ENCODE results near the gene TAS2R7.

Gene TAS2R7

DNA sequence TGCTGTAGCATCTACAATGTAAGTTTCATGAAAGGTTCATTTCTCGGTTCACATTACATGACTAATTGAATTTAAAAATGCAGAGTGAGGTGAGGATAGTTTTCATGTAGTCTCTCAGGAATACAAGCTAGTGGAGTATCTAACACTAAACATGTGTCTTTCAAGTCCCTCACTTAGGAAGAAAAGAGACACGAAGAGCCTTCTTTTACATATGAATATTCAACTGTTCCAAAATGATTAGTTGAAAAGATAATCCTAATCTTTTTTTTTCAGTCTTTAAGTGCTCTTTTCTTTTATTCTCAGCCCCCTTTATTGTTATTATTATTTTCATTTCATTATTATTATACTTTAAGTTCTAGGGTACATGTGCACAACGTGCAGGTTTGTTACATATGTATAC, 36.0 kb upstream of the TAS2R7 start:
- no peak for TF ChIP-seq EGR1 (IDR thresholded peaks at IDR 0.05)
- TF ChIP-seq CREB1 (IDR thresholded peaks at IDR 0.05; ENCODE audit: low read depth) = no peak
- TF ChIP-seq FOXM1 (IDR thresholded peaks at IDR 0.05; ENCODE audit: borderline replicate concordance, low read depth) = no peak
- TF ChIP-seq, protein P1, sequence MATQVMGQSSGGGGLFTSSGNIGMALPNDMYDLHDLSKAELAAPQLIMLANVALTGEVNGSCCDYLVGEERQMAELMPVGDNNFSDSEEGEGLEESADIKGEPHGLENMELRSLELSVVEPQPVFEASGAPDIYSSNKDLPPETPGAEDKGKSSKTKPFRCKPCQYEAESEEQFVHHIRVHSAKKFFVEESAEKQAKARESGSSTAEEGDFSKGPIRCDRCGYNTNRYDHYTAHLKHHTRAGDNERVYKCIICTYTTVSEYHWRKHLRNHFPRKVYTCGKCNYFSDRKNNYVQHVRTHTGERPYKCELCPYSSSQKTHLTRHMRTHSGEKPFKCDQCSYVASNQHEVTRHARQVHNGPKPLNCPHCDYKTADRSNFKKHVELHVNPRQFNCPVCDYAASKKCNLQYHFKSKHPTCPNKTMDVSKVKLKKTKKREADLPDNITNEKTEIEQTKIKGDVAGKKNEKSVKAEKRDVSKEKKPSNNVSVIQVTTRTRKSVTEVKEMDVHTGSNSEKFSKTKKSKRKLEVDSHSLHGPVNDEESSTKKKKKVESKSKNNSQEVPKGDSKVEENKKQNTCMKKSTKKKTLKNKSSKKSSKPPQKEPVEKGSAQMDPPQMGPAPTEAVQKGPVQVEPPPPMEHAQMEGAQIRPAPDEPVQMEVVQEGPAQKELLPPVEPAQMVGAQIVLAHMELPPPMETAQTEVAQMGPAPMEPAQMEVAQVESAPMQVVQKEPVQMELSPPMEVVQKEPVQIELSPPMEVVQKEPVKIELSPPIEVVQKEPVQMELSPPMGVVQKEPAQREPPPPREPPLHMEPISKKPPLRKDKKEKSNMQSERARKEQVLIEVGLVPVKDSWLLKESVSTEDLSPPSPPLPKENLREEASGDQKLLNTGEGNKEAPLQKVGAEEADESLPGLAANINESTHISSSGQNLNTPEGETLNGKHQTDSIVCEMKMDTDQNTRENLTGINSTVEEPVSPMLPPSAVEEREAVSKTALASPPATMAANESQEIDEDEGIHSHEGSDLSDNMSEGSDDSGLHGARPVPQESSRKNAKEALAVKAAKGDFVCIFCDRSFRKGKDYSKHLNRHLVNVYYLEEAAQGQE (IDR thresholded peaks at IDR 0.05; ENCODE audit: low read depth) = no peak
- TF ChIP-seq, protein P2, sequence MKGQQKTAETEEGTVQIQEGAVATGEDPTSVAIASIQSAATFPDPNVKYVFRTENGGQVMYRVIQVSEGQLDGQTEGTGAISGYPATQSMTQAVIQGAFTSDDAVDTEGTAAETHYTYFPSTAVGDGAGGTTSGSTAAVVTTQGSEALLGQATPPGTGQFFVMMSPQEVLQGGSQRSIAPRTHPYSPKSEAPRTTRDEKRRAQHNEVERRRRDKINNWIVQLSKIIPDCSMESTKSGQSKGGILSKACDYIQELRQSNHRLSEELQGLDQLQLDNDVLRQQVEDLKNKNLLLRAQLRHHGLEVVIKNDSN (IDR thresholded peaks at IDR 0.05) = no peak
- no peak for TF ChIP-seq EP300 (IDR thresholded peaks at IDR 0.05; ENCODE audit: borderline replicate concordance)
- no peak for TF ChIP-seq CEBPB (IDR thresholded peaks at IDR 0.05)
- no peak for TF ChIP-seq NFIC (IDR thresholded peaks at IDR 0.05)
- no peak for TF ChIP-seq ZBTB7A (IDR thresholded peaks at IDR 0.05; ENCODE audit: low read depth)
- no peak for TF ChIP-seq TEAD4 (IDR thresholded peaks at IDR 0.05)
- TF ChIP-seq YY1 (IDR thresholded peaks at IDR 0.05; ENCODE audit: low read depth) = no peak
- no peak for TF ChIP-seq RAD21 (IDR thresholded peaks at IDR 0.05; ENCODE audit: low read depth)

DNA sequence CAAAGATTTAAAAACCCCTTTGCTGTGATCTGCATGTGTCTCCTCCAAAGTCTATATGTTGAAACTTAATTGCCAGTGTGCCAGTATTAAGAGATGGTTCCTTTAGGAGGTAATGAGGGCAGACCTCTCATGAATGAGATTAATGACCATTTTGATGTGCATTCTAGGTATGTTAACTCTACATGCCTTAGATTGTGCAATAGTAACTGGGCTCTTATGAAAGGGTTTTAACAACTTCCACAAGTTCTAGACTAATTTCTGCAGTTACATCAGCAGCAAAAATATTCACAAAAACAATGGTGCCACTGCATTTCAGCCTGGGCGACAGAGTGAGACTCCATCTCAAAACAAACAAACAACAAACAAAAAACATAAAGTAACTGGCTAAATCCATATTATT, 27.6 kb upstream of the TAS2R7 start:
- no peak for TF ChIP-seq TAF1 (IDR thresholded peaks at IDR 0.05; ENCODE audit: low read depth)
- TF ChIP-seq, protein P1 (IDR thresholded peaks at IDR 0.05; ENCODE audit: low read depth) = no peak
- TF ChIP-seq, protein P2 (IDR thresholded peaks at IDR 0.05) = no peak
- no peak for TF ChIP-seq EP300 (IDR thresholded peaks at IDR 0.05; ENCODE audit: borderline replicate concordance)
- TF ChIP-seq EGR1 (IDR thresholded peaks at IDR 0.05) = no peak
- TF ChIP-seq CEBPB (IDR thresholded peaks at IDR 0.05) = peak; percentile 91

DNA sequence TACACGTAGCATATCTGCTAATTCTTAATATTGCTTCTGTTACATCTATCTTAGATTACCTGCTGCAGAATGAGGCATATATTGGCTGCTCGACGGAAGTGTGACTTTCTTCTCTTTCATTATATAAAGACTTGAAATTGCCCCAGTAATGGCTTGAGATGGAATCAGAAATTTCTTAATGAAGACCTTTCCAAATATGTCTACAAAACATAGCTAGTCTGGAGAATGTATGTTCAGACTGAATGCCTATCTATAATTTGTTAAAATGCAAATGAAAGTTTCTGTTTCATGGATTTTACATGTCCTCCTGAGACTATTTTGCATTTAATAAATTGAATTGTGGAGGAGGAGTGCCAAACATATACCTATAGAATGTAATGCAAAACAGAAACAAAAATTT, 23.8 kb upstream of the TAS2R7 start, which contains the start of gene TAS2R10:
Gene TAS2R10 (minus strand): TSS at position 101 of the 400 bp plus-strand sequence. CDS start 89 bp downstream, at position 12.
- TF ChIP-seq ZBTB7A (IDR thresholded peaks at IDR 0.05; ENCODE audit: low read depth) (no peak), TCF12 (IDR thresholded peaks at IDR 0.05; ENCODE audit: low read depth) (no peak), CEBPB (IDR thresholded peaks at IDR 0.05) (no peak), FOXM1 (IDR thresholded peaks at IDR 0.05; ENCODE audit: borderline replicate concordance, low read depth) (no peak), TEAD4 (IDR thresholded peaks at IDR 0.05) (no peak), YY1 (IDR thresholded peaks at IDR 0.05; ENCODE audit: low read depth) (no peak), EGR1 (IDR thresholded peaks at IDR 0.05) (no peak), EP300 (IDR thresholded peaks at IDR 0.05; ENCODE audit: borderline replicate concordance) (no peak), RAD21 (IDR thresholded peaks at IDR 0.05; ENCODE audit: low read depth) (no peak), CREB1 (IDR thresholded peaks at IDR 0.05; ENCODE audit: low read depth) (no peak)
- TF ChIP-seq, protein P1 (IDR thresholded peaks at IDR 0.05; ENCODE audit: low read depth) = no peak
- TF ChIP-seq, protein P2 (IDR thresholded peaks at IDR 0.05) = no peak

DNA sequence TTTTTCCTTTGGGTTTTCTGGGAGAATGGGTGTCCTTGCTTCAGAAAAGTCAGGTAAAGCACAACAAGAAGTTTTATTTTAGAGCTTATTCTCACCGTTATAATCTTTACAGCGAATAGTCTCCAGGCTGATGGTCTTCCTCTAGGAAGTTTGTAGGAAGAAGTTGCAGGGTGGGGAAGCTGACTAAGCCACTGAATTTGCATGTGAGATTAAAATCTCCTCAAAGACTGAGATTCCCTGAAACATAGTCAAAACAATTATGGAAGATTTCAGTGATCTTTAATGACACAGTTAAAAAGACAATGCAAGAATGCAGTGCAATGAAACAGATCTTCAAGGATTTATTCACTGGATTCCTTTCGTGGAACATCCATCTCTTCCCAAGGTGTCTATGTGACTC, 22.5 kb upstream of the TAS2R7 start:
- TF ChIP-seq RAD21 (IDR thresholded peaks at IDR 0.05; ENCODE audit: low read depth) (no peak), TAF1 (IDR thresholded peaks at IDR 0.05; ENCODE audit: low read depth) (no peak), NFIC (IDR thresholded peaks at IDR 0.05) (no peak), EGR1 (IDR thresholded peaks at IDR 0.05) (no peak), EP300 (IDR thresholded peaks at IDR 0.05; ENCODE audit: borderline replicate concordance) (no peak), CREB1 (IDR thresholded peaks at IDR 0.05; ENCODE audit: low read depth) (no peak), TEAD4 (IDR thresholded peaks at IDR 0.05) (no peak), YY1 (IDR thresholded peaks at IDR 0.05; ENCODE audit: low read depth) (no peak), FOXM1 (IDR thresholded peaks at IDR 0.05; ENCODE audit: borderline replicate concordance, low read depth) (no peak), TCF12 (IDR thresholded peaks at IDR 0.05; ENCODE audit: low read depth) (no peak)
- TF ChIP-seq, protein P3, sequence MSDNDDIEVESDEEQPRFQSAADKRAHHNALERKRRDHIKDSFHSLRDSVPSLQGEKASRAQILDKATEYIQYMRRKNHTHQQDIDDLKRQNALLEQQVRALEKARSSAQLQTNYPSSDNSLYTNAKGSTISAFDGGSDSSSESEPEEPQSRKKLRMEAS (IDR thresholded peaks at IDR 0.05) = no peak
- TF ChIP-seq, protein P1 (IDR thresholded peaks at IDR 0.05; ENCODE audit: low read depth) = no peak
